OCI-LY7 (cell line): ENCODE results near the gene APOA1. TPM values are rescaled to one million over a fixed set of nuclear protein-coding genes. Genes with fewer than 3 reads are reported as not detected.
A peak's percentile ranks its signal among the peaks of the same experiment; 100 is the strongest.

Experiments
- BruUV-seq: library from RNA; stranded (reverse); fragments of 400-500 nt; replicated peaks from 2 replicates; lab custom pipeline; 2021; lab: Mats Ljungman, UMichigan
- CTCF ChIA-PET: fragments of 300-600 bp; sonication (Branson Sonifier 250); formaldehyde crosslinking; loops from one replicate; lab custom pipeline; 2022; ENCODE audit warnings: antibody characterized with exemption; ENCODE audit not compliant: unreplicated experiment; lab: Charles Lee
- POLR2A ChIA-PET: fragments of 300-600 bp; sonication (Branson Sonifier 250); formaldehyde crosslinking; loops from one replicate; lab custom pipeline; 2022; ENCODE audit warnings: antibody characterized with exemption; lab: Charles Lee
- DNase-seq: peaks from one replicate; pipeline ENCODE4 v3.0.0-alpha.2; 2015; ENCODE audit warnings: low spot score
- H2AFZ ChIP-seq: fragments of 200-600 bp; sonication (generic), shearing (Covaris generic); 2 replicates; pipeline ENCODE4 v1.6.1; 2014; ENCODE audit warnings: mild to moderate bottlenecking, antibody characterized with exemption, low read length, moderate library complexity
- H3K27ac ChIP-seq: fragments of 200-600 bp; sonication (generic); 2 replicates; pipeline ENCODE4 v1.5.1; 2014; ENCODE audit warnings: mixed run types, low read depth, mild to moderate bottlenecking, moderate library complexity, low read length, inconsistent platforms; ENCODE audit not compliant: poor library complexity, severe bottlenecking
- H3K36me3 ChIP-seq: fragments of 200-600 bp; sonication (generic); 2 replicates; pipeline ENCODE4 v1.6.1; 2014; ENCODE audit warnings: mild to moderate bottlenecking, antibody characterized with exemption, low read length, moderate library complexity, mixed read lengths; ENCODE audit not compliant: insufficient read depth
- H3K4me1 ChIP-seq: fragments of 200-600 bp; sonication (generic); 2 replicates; pipeline ENCODE4 v1.5.1; 2014; ENCODE audit warnings: mild to moderate bottlenecking, low read length; ENCODE audit not compliant: insufficient read depth, poor library complexity, severe bottlenecking
- H3K4me2 ChIP-seq: fragments of 200-600 bp; sonication (generic); 2 replicates; pipeline ENCODE4 v1.6.1; 2014; ENCODE audit warnings: mild to moderate bottlenecking, low read length
- H3K4me3 ChIP-seq: fragments of 200-600 bp; sonication (generic); 2 replicates; pipeline ENCODE4 v1.5.1; 2014; ENCODE audit warnings: mild to moderate bottlenecking, low read depth, low read length; ENCODE audit not compliant: poor library complexity, severe bottlenecking
- H3K79me2 ChIP-seq: fragments of 200-600 bp; sonication (generic); 2 replicates; pipeline ENCODE4 v1.6.1; 2016; ENCODE audit warnings: low read depth, mild to moderate bottlenecking, low read length, moderate library complexity, mixed read lengths; ENCODE audit not compliant: insufficient read depth
- H3K9me2 ChIP-seq: fragments of 200-600 bp; sonication (generic); 2 replicates; pipeline ENCODE4 v1.6.1; 2016; ENCODE audit warnings: mild to moderate bottlenecking, low read length, mixed read lengths; ENCODE audit not compliant: insufficient read depth
- H3K9me3 ChIP-seq: fragments of 200-600 bp; sonication (generic); 2 replicates; pipeline ENCODE4 v1.6.1; 2014; ENCODE audit warnings: mild to moderate bottlenecking, mixed run types, low read length, mixed read lengths
- H4K20me1 ChIP-seq: fragments of 200-600 bp; sonication (generic); 2 replicates; pipeline ENCODE4 v1.6.1; 2014; ENCODE audit warnings: mild to moderate bottlenecking, antibody characterized with exemption, low read length, moderate library complexity, mixed read lengths; ENCODE audit not compliant: insufficient read depth
- EZH2phosphoT487 ChIP-seq: fragments of 200-600 bp; sonication (generic); IDR thresholded peaks from 2 replicates; pipeline ENCODE4 v1.6.1; 2018; ENCODE audit warnings: low read depth, borderline replicate concordance, mild to moderate bottlenecking, mixed run types, antibody characterized with exemption, low read length, moderate library complexity, mixed read lengths
- intact Hi-C: fragments of 100-400 bp; cut with micrococcal nuclease; formaldehyde crosslinking; loops from one replicate; pipeline ENCODE4 v1.10.0; 2022; ENCODE audit not compliant: unreplicated experiment
- total RNA-seq, 2 experiments: library from RNA; depleted of rRNA in 1 of 2; stranded (reverse); fragments of >200 nt in 1 of 2; shearing (Covaris generic) in 1 of 2; gene quantifications; 2 replicates each; pipeline ENCODE4 v1.2.3, GENCODE V29; 2014 to 2022
- TF ChIP-seq, protein P1 (sequence below): fragments of 200-600 bp; sonication (generic); conservative IDR thresholded peaks from 2 replicates; pipeline ENCODE4 v1.5.1; 2014; ENCODE audit warnings: mild to moderate bottlenecking, antibody characterized with exemption, low read length, moderate library complexity, mixed read lengths

The APOA1 gene
- total RNA-seq, 2 experiments from 2014 or later = 0.22 TPM; not detected in 1

DNA sequence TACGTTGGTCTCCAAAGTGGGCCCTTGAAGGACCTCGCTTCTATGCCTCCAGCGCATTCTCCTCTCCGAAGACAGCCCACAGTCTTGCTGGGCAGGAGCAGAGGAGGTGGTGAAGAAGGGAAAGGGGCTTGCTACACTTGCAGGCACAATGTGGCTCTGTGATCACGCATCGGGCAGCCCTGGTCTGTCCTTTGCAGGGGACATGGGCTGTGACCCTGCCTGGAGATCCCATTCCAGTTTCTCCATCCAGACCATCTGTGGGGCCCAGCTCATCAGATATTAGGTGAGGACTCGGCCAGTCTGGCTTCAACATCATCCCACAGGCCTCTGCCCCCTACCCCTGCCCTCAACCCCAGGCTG lies 810 bp downstream of the APOA1 start:
- BruUV-seq = no TSS peak

DNA sequence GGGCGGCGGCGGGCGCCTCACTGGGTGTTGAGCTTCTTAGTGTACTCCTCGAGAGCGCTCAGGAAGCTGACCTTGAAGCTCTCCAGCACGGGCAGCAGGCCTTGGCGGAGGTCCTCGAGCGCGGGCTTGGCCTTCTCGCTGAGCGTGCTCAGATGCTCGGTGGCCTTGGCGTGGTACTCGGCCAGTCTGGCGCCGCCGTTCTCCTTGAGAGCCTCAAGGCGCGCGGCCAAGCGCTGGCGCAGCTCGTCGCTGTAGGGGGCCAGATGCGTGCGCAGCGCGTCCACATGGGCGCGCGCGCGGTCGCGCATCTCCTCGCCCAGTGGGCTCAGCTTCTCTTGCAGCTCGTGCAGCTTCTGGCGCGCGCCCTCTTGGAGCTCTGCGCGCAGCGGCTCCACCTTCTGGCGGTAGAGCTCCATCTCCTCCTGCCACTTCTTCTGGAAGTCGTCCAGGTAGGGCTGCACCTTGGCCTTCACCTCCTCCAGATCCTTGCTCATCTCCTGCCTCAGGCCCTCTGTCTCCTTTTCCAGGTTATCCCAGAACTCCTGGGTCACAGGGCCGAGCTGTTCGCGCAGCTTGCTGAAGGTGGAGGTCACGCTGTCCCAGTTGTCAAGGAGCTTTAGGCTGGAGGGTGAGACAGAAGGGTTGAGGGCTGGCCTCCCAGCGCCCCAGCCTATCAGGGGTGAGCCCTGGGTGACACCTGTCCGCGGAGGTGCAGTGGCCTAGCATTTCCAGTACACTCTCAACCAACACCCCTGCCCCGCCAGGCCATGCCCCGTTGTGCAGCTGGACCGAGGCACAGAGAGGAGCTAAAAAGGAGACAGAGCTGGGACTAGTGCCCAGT lies 1.4 kb downstream of the APOA1 start:
- DNase-seq = peak; percentile 89
- peak overlapping the region; percentile 41 for H3K4me3 ChIP-seq
- no peaks in the 10 kb centered on the region for H3K9me2 ChIP-seq
- no peak overlapping the region for H3K27ac ChIP-seq
- intact Hi-C loops = loop anchor here (1.0 to 5.0 kb wide), 2 partner anchors 44 to 104 kb away; partner anchors contain the start of gene APOA5
- BruUV-seq = no TSS peak
- no peaks in the 10 kb centered on the region for H4K20me1 ChIP-seq
- ChIA-PET POLR2A (interaction anchor here (0.6 to 2.6 kb wide), 8 partner anchors 13 to 456 kb away, joined by 3 to 5 read pairs (median 4); partner anchors contain the start of gene APOA4), CTCF (interaction anchor here (0.6 to 1.1 kb wide), 6 partner anchors 26 to 269 kb away, joined by 3 to 5 read pairs (median 3); partner anchors contain the start of genes APOA5 and ZPR1)
- H3K4me2 ChIP-seq = peak overlapping the region; percentile 59
- peaks cover 13% of the 10 kb centered on the region for H3K4me1 ChIP-seq
- H3K79me2 ChIP-seq = no peaks in the 10 kb centered on the region
- no peaks in the 10 kb centered on the region for H3K9me3 ChIP-seq
- H3K36me3 ChIP-seq = no peaks in the 10 kb centered on the region
- TF ChIP-seq, protein P1, sequence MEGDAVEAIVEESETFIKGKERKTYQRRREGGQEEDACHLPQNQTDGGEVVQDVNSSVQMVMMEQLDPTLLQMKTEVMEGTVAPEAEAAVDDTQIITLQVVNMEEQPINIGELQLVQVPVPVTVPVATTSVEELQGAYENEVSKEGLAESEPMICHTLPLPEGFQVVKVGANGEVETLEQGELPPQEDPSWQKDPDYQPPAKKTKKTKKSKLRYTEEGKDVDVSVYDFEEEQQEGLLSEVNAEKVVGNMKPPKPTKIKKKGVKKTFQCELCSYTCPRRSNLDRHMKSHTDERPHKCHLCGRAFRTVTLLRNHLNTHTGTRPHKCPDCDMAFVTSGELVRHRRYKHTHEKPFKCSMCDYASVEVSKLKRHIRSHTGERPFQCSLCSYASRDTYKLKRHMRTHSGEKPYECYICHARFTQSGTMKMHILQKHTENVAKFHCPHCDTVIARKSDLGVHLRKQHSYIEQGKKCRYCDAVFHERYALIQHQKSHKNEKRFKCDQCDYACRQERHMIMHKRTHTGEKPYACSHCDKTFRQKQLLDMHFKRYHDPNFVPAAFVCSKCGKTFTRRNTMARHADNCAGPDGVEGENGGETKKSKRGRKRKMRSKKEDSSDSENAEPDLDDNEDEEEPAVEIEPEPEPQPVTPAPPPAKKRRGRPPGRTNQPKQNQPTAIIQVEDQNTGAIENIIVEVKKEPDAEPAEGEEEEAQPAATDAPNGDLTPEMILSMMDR = peak; percentile 75
- TF ChIP-seq EZH2phosphoT487 = no peak
- peak overlapping the region; percentile 80 for H2AFZ ChIP-seq

More for the DNA sequence above, 810 bp downstream of the APOA1 start:
- H3K9me2 ChIP-seq = no peaks in the 10 kb centered on the region
- no peak overlapping the region for H3K27ac ChIP-seq
- no peaks in the 10 kb centered on the region for H4K20me1 ChIP-seq
- no peak overlapping the region for H3K4me2 ChIP-seq
- DNase-seq = no peak
- TF ChIP-seq EZH2phosphoT487 = no peak
- TF ChIP-seq, protein P1 = no peak
- H3K4me1 ChIP-seq = peaks cover 13% of the 10 kb centered on the region
- ChIA-PET CTCF (interaction anchor here (0.9 kb wide), 1 partner anchor 247 kb away, joined by 3 read pairs; no protein-coding TSS in a partner anchor), POLR2A (interaction anchor here (1.0 to 2.6 kb wide), 2 partner anchors 46 to 50 kb away, joined by 4 to 5 read pairs; no protein-coding TSS in a partner anchor)
- no peak overlapping the region for H2AFZ ChIP-seq
- intact Hi-C loops = loop anchor here (1.0 to 5.0 kb wide), 2 partner anchors 44 to 104 kb away; partner anchors contain the start of gene APOA5
- H3K9me3 ChIP-seq = no peaks in the 10 kb centered on the region
- H3K79me2 ChIP-seq = no peaks in the 10 kb centered on the region
- H3K36me3 ChIP-seq = no peaks in the 10 kb centered on the region
- no peak overlapping the region for H3K4me3 ChIP-seq
